Measurements from ENCODE around the gene SET.

SET gene

GRCh38 chr9:128675382-128675781 lies 13.6 kb upstream of the SET start:
- no peak for DNase-seq (ENCODE audit: low read depth)
- no peak overlapping the region for H3K4me3 ChIP-seq (ENCODE audit: low read depth, low read length)
- TF ChIP-seq CTCF (IDR thresholded peaks at IDR 0.05; ENCODE audit: insufficient read depth, low read depth, low read length, missing control alignments) = no peak

- TF ChIP-seq CTCF (IDR thresholded peaks at IDR 0.05; ENCODE audit: insufficient read depth, low read depth, low read length, missing control alignments) = no peak
- no peak for DNase-seq (ENCODE audit: low read depth)
These were observed 11.2 kb upstream of the SET start for GRCh38 chr9:128677794-128678193.

GRCh38 chr9:128683340-128684064 lies 5.5 kb upstream of the SET start:
- no peak for TF ChIP-seq CTCF (IDR thresholded peaks at IDR 0.05; ENCODE audit: insufficient read depth, low read depth, low read length, missing control alignments)
- DNase-seq (ENCODE audit: low read depth) = peak; percentile 90
- peak overlapping the region; percentile 87 for H3K4me3 ChIP-seq (ENCODE audit: low read depth, low read length)

More at GRCh38 chr9:128677794-128678193, 11.2 kb upstream of the SET start:
- H3K4me3 ChIP-seq (ENCODE audit: low read depth, low read length) = no peak overlapping the region

- peak overlapping the region; percentile 87 for H3K4me3 ChIP-seq (ENCODE audit: low read depth, low read length)
- no peak for TF ChIP-seq CTCF (IDR thresholded peaks at IDR 0.05; ENCODE audit: insufficient read depth, low read depth, low read length, missing control alignments)
- DNase-seq (ENCODE audit: low read depth) = no peak
These were observed 5.0 kb upstream of the SET start for GRCh38 chr9:128684065-128684324.

- H3K4me3 ChIP-seq (ENCODE audit: low read depth, low read length) = peak overlapping the region; percentile 87
- DNase-seq (ENCODE audit: low read depth) = peak; percentile 93
- no peak for TF ChIP-seq CTCF (IDR thresholded peaks at IDR 0.05; ENCODE audit: insufficient read depth, low read depth, low read length, missing control alignments)
These were observed 4.5 kb upstream of the SET start for GRCh38 chr9:128684325-128685199.

- peak overlapping the region; percentile 87 for H3K4me3 ChIP-seq (ENCODE audit: low read depth, low read length)
- no peak for TF ChIP-seq CTCF (IDR thresholded peaks at IDR 0.05; ENCODE audit: insufficient read depth, low read depth, low read length, missing control alignments)
- DNase-seq (ENCODE audit: low read depth) = peak; percentile 48
These were observed 3.2 kb upstream of the SET start for GRCh38 chr9:128685636-128686489.
